Measurements from ENCODE around the gene IRF4.

DNA sequence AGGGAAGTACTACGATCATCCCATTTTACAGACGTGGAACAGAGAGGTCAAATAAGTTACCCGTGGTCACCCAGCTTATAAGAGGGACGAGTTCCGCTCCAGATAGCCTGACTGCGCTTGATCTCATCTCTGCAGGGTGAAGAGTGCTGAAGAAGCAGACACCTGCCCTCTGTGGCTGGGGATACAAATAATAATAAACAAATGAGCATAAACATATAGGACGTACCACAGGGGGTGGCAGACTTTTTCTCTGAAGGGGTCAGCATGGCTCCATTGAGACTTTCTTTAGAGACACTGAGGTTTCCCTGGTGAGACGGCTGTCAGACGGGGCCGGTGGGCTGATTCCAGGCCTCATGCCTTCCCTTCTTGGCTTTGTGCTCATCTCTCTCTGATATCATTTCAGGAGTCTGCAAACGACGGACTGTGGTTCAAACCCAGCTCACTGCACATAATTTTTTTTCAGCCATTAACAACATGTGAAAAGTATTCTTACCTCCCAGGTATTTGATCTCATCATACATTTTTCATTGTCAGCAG lies 47.1 kb downstream of the IRF4 start:
- no peak for TF ChIP-seq EZH2phosphoT487 (IDR thresholded peaks at IDR 0.05; ENCODE audit: borderline replicate concordance, low read depth)
- TF ChIP-seq, protein P1, sequence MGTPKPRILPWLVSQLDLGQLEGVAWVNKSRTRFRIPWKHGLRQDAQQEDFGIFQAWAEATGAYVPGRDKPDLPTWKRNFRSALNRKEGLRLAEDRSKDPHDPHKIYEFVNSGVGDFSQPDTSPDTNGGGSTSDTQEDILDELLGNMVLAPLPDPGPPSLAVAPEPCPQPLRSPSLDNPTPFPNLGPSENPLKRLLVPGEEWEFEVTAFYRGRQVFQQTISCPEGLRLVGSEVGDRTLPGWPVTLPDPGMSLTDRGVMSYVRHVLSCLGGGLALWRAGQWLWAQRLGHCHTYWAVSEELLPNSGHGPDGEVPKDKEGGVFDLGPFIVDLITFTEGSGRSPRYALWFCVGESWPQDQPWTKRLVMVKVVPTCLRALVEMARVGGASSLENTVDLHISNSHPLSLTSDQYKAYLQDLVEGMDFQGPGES (IDR thresholded peaks at IDR 0.05; ENCODE audit: low read depth, low read length) = no peak
- no peak for TF ChIP-seq POLR2AphosphoS5 (IDR thresholded peaks at IDR 0.05; ENCODE audit: low read depth, low read length)
- TF ChIP-seq, protein P2, sequence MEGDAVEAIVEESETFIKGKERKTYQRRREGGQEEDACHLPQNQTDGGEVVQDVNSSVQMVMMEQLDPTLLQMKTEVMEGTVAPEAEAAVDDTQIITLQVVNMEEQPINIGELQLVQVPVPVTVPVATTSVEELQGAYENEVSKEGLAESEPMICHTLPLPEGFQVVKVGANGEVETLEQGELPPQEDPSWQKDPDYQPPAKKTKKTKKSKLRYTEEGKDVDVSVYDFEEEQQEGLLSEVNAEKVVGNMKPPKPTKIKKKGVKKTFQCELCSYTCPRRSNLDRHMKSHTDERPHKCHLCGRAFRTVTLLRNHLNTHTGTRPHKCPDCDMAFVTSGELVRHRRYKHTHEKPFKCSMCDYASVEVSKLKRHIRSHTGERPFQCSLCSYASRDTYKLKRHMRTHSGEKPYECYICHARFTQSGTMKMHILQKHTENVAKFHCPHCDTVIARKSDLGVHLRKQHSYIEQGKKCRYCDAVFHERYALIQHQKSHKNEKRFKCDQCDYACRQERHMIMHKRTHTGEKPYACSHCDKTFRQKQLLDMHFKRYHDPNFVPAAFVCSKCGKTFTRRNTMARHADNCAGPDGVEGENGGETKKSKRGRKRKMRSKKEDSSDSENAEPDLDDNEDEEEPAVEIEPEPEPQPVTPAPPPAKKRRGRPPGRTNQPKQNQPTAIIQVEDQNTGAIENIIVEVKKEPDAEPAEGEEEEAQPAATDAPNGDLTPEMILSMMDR (IDR thresholded peaks at IDR 0.05) = no peak
- no peak for TF ChIP-seq TAF1 (IDR thresholded peaks at IDR 0.05; ENCODE audit: borderline replicate concordance, low read depth, low read length)
- no peak for TF ChIP-seq EP300 (IDR thresholded peaks at IDR 0.05; ENCODE audit: borderline replicate concordance in 1 of 2, low read depth in 1 of 2, low read length in 1 of 2)

Data from SK-N-SH (cell line).